HCT116 (cell line): ENCODE data around the gene PLCB3. TPM values are rescaled to one million over a fixed set of nuclear protein-coding genes. Genes with fewer than 3 reads are reported as not detected.

Experiments
- ATAC-seq: fragments of 200-7000 bp; cut with Tn5 transposase; 2 replicates; pipeline ENCODE4 v1.9.1; 2020; ENCODE audit warnings: mild to moderate bottlenecking, moderate library complexity
- BruUV-seq: library from RNA; stranded (reverse); fragments of 400-500 nt; replicated peaks from 2 replicates; lab custom pipeline; 2021; lab: Mats Ljungman, UMichigan
- CTCF ChIA-PET: fragments of 300-600 bp; sonication (Branson Sonifier 250); formaldehyde crosslinking; loops from one replicate; lab custom pipeline; 2021; ENCODE audit warnings: antibody characterized with exemption; lab: Charles Lee
- POLR2A ChIA-PET: fragments of 300-600, 350-600 bp; sonication (Branson Sonifier 250); formaldehyde crosslinking; loops from one replicate; lab custom pipeline; 2021; ENCODE audit warnings: antibody characterized with exemption; lab: Charles Lee
- RAD21 ChIA-PET, 2 experiments: fragments of 300-600 bp; sonication (Branson Sonifier 250); formaldehyde crosslinking; loops; one replicate each; lab custom pipeline; 2023; ENCODE audit warnings: low total read pairs in 2 of 2; ENCODE audit not compliant: uncharacterized antibody in 2 of 2, unreplicated experiment in 2 of 2, low non-redundant PET in 1 of 2; lab: Charles Lee
- DNase-seq: peaks from one replicate; pipeline ENCODE4 v3.0.0-alpha.2; 2010; ENCODE audit warnings: low read depth, low spot score
- H2AFZ ChIP-seq: fragments of 200-600 bp; shearing (Covaris generic), sonication (generic); 2 replicates; pipeline ENCODE4 v1.6.1; 2017; ENCODE audit warnings: low read depth, mixed run types, mixed read lengths, antibody characterized with exemption, low read length; ENCODE audit not compliant: poor library complexity, severe bottlenecking
- H3K27ac ChIP-seq: 2 replicates; pipeline ENCODE4 v1.5.1; 2012; ENCODE audit warnings: low read depth, low read length
- H3K27me3 ChIP-seq: fragments of 200-600 bp; sonication (generic); 2 replicates; pipeline ENCODE4 v1.6.1; 2016; ENCODE audit warnings: mixed run types, low read length, mixed read lengths; ENCODE audit not compliant: insufficient read depth
- H3K36me3 ChIP-seq, 2 experiments: fragments of 200-500 bp in 1 of 2; fragments of 200-600 bp in 1 of 2; sonication (Bioruptor generic) in 1 of 2; sonication (generic) in 1 of 2; 2 replicates each; pipeline versions ENCODE4 v1.5.1 to v1.6.1; 2014 to 2016; ENCODE audit warnings: low read length in 2 of 2, inconsistent platforms in 1 of 2, mixed read lengths in 1 of 2, mixed run types in 1 of 2; ENCODE audit not compliant: insufficient read depth in 2 of 2, control insufficient read depth in 1 of 2
- H3K4me1 ChIP-seq, 2 experiments: fragments of 200-600 bp in 1 of 2; sonication (generic) in 1 of 2; 2 replicates each; pipeline versions ENCODE4 v1.5.1 to v1.6.1; 2012 to 2017; ENCODE audit warnings: low read length in 2 of 2, inconsistent platforms in 1 of 2, mild to moderate bottlenecking in 1 of 2, mixed read lengths in 1 of 2, mixed run types in 1 of 2, moderate library complexity in 1 of 2; ENCODE audit not compliant: insufficient read depth in 2 of 2, control insufficient read depth in 1 of 2
- H3K4me2 ChIP-seq: fragments of 200-600 bp; sonication (generic); 2 replicates; pipeline ENCODE4 v1.6.1; 2017; ENCODE audit warnings: mixed run types, low read length, mixed read lengths
- H3K4me3 ChIP-seq, 2 experiments: fragments of 200-600 bp in 1 of 2; sonication (generic) in 1 of 2; replicated peaks in 1 of 2; 2 replicates each; pipeline ENCODE4 v1.5.1; 2011 to 2016; ENCODE audit warnings: low read length in 2 of 2, control low read depth in 1 of 2, low read depth in 1 of 2, mild to moderate bottlenecking in 1 of 2, mixed read lengths in 1 of 2, mixed run types in 1 of 2
- H3K79me2 ChIP-seq: fragments of 200-600 bp; sonication (generic); 2 replicates; pipeline ENCODE4 v1.6.1; 2017; ENCODE audit warnings: mild to moderate bottlenecking, mixed run types, low read length, moderate library complexity, mixed read lengths; ENCODE audit not compliant: insufficient read depth
- H3K9ac ChIP-seq: fragments of 200-600 bp; sonication (generic); 2 replicates; pipeline ENCODE4 v1.6.1; 2016; ENCODE audit warnings: low read length, mixed read lengths
- H3K9me2 ChIP-seq: fragments of 200-600 bp; sonication (generic), shearing (Covaris generic); 2 replicates; pipeline ENCODE4 v1.6.1; 2017; ENCODE audit warnings: mixed run types, mild to moderate bottlenecking, moderate library complexity; ENCODE audit not compliant: insufficient read depth
- H3K9me3 ChIP-seq, 2 experiments: fragments of 200-500 bp in 1 of 2; fragments of 200-600 bp in 1 of 2; sonication (Bioruptor generic) in 1 of 2; sonication (generic) in 1 of 2; 2 replicates each; pipeline ENCODE4 v1.6.1; 2014 to 2017; ENCODE audit warnings: low read length in 2 of 2, mixed read lengths in 2 of 2, inconsistent platforms in 1 of 2, low read depth in 1 of 2, mild to moderate bottlenecking in 1 of 2, mixed run types in 1 of 2, moderate library complexity in 1 of 2; ENCODE audit not compliant: control insufficient read depth in 1 of 2, insufficient read depth in 1 of 2
- H4K20me1 ChIP-seq: fragments of 200-600 bp; sonication (generic), shearing (Covaris generic); 2 replicates; pipeline ENCODE4 v1.6.1; 2017; ENCODE audit warnings: mixed run types, mild to moderate bottlenecking, moderate library complexity; ENCODE audit not compliant: insufficient read depth
- CBX3 ChIP-seq: IDR thresholded peaks from 2 replicates; pipeline ENCODE4 v1.6.1; 2012; ENCODE audit warnings: low read depth
- CEBPB ChIP-seq: IDR thresholded peaks from 2 replicates; pipeline ENCODE4 v1.6.1; 2012; ENCODE audit warnings: low read depth
- CTCF ChIP-seq, 3 experiments: fragments of 200-600 bp in 1 of 3; sonication (generic) in 1 of 3; IDR thresholded peaks in 2 of 3; conservative IDR thresholded peaks in 1 of 3; 2 replicates each; pipeline ENCODE4 v1.5.1; 2012 to 2017; ENCODE audit warnings: low read depth in 2 of 3, low read length in 2 of 3, antibody characterized with exemption in 1 of 3, borderline replicate concordance in 1 of 3, control low read depth in 1 of 3, mild to moderate bottlenecking in 1 of 3, mixed read lengths in 1 of 3, mixed run types in 1 of 3, moderate library complexity in 1 of 3; ENCODE audit not compliant: insufficient read depth in 1 of 3
- EGR1 ChIP-seq: IDR thresholded peaks from 2 replicates; pipeline ENCODE4 v1.6.1; 2012; ENCODE audit warnings: low read depth
- ELF1 ChIP-seq: IDR thresholded peaks from 2 replicates; pipeline ENCODE4 v1.6.1; 2012; ENCODE audit warnings: low read depth, borderline replicate concordance
- EZH2 ChIP-seq: fragments of 200-600 bp; sonication (generic); IDR thresholded peaks from 2 replicates; pipeline ENCODE4 v1.6.1; 2017; ENCODE audit warnings: antibody characterized with exemption, mixed run types
- FOSL1 ChIP-seq: IDR thresholded peaks from 2 replicates; pipeline ENCODE4 v1.6.1; 2012; ENCODE audit warnings: low read depth
- JUND ChIP-seq: IDR thresholded peaks from 2 replicates; pipeline ENCODE4 v1.6.1; 2012
- POLR2A ChIP-seq: IDR thresholded peaks from 2 replicates; pipeline ENCODE4 v1.7.0; 2011; ENCODE audit warnings: borderline replicate concordance; ENCODE audit not compliant: insufficient read depth, insufficient read length; ENCODE audit errors: extremely low read depth
- POLR2AphosphoS5 ChIP-seq: IDR thresholded peaks from 2 replicates; pipeline ENCODE4 v1.6.1; 2011; ENCODE audit warnings: mild to moderate bottlenecking, low read depth, low read length, moderate library complexity
- RAD21 ChIP-seq: IDR thresholded peaks from 2 replicates; pipeline ENCODE4 v1.6.1; 2012; ENCODE audit warnings: low read depth, mild to moderate bottlenecking
- SIN3A ChIP-seq: IDR thresholded peaks from 2 replicates; pipeline ENCODE4 v1.6.1; 2012; ENCODE audit warnings: low read depth
- SP1 ChIP-seq: IDR thresholded peaks from 2 replicates; pipeline ENCODE4 v1.6.1; 2012; ENCODE audit warnings: low read depth
- SRF ChIP-seq: IDR thresholded peaks from 2 replicates; pipeline ENCODE4 v1.6.1; 2012; ENCODE audit warnings: low read depth
- YY1 ChIP-seq: IDR thresholded peaks from 2 replicates; pipeline ENCODE4 v1.6.1; 2011; ENCODE audit warnings: low read length, low read depth, moderate library complexity, mild to moderate bottlenecking; ENCODE audit not compliant: insufficient replicate concordance; ENCODE audit errors: extremely low read depth
- ZBTB33 ChIP-seq: IDR thresholded peaks from 2 replicates; pipeline ENCODE4 v1.6.1; 2011; ENCODE audit warnings: mild to moderate bottlenecking, low read length, moderate library complexity; ENCODE audit not compliant: insufficient replicate concordance; ENCODE audit errors: extremely low read depth
- ZFX ChIP-seq: fragments of 450-650 bp; IDR thresholded peaks from 2 replicates; pipeline ENCODE4 v1.6.1; 2017
- ZNF274 ChIP-seq: fragments of 200-500 bp; sonication (Bioruptor generic); IDR thresholded peaks from 2 replicates; pipeline ENCODE4 v1.6.1; 2014; ENCODE audit warnings: mild to moderate bottlenecking, low read depth, low read length, inconsistent platforms
- intact Hi-C: fragments of 100-400 bp; cut with micrococcal nuclease; formaldehyde crosslinking; loops from 2 replicates; pipeline ENCODE4 v1.10.0; 2022
- total RNA-seq: library from RNA; stranded (reverse); gene quantifications from one replicate; pipeline ENCODE4 v1.2.1, GENCODE V29; 2021; ENCODE audit not compliant: unreplicated experiment
- TF ChIP-seq, protein P1 (sequence below): IDR thresholded peaks from 2 replicates; pipeline ENCODE4 v1.6.1; 2012
- TF ChIP-seq, protein P2 (sequence below): IDR thresholded peaks from 2 replicates; pipeline ENCODE4 v1.6.1; 2012

Gene PLCB3
- total RNA-seq, 1 experiment from 2014 or later: 106 TPM

DNA sequence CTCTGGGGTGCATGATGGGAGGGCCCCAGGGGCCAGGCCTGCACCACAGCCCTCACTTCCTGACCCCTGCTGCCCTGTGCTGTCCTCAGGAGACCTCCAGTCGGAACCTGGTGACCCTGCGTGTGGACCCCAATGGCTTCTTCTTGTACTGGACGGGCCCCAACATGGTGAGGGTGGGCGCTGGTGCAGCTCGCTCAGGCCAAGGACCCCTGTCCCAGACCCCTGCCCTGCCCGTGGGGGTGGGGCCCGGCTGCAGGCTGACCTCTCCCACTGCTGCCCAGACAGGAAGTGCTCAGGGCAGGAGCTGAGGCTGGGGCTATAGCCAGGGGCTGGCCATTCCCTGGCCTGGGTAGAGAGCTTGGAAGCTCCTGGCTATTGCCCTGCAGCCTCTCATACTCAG is 3.0 kb downstream of the PLCB3 start (continued):
- no peak for TF ChIP-seq CTCF (IDR thresholded peaks at IDR 0.05 in 2 of 3, conservative IDR thresholded peaks at IDR 0.05 in 1 of 3; ENCODE audit: borderline replicate concordance in 1 of 3, insufficient read depth in 1 of 3, low read depth in 2 of 3, low read length in 2 of 3)
- TF ChIP-seq POLR2A: no peak
- TF ChIP-seq ZFX: no peak

GRCh38 chr11:64255135-64256128 is 4.1 kb downstream of the PLCB3 start:
- Histone ChIP-seq H3K27me3 (no peaks in the 10 kb centered on the region), H3K9ac (no peak overlapping the region), H3K4me3 (no peak overlapping the region), H3K9me3 (no peaks in the 10 kb centered on the region), H3K9me2 (no peaks in the 10 kb centered on the region), H2AFZ (no peak overlapping the region), H3K27ac (no peak overlapping the region), H3K79me2 (peaks cover 41% of the 10 kb centered on the region), H3K4me2 (no peak overlapping the region), H3K36me3 (peaks cover 27 to 41% of the 10 kb centered on the region in 2 experiments; a peak in 3 of 4 replicates), H3K4me1 (peaks cover 16 to 37% of the 10 kb centered on the region in 2 experiments), H4K20me1 (no peaks in the 10 kb centered on the region)
- DNase-seq (no peak), ATAC-seq (no peak)
- BruUV-seq: no TSS peak
- intact Hi-C loops: no loop called here
- TF ChIP-seq EZH2: no peak
- no peak for TF ChIP-seq SP1
- no peak for TF ChIP-seq ELF1
- TF ChIP-seq ZBTB33: no peak
- TF ChIP-seq RAD21: no peak
- no peak for TF ChIP-seq FOSL1
- TF ChIP-seq POLR2A: no peak
- TF ChIP-seq JUND: no peak
- TF ChIP-seq EGR1: no peak
- TF ChIP-seq CBX3: no peak
- no peak for TF ChIP-seq ZNF274
- no peak for TF ChIP-seq SRF
- no peak for TF ChIP-seq ZFX
- TF ChIP-seq YY1: no peak
- TF ChIP-seq, protein P1, sequence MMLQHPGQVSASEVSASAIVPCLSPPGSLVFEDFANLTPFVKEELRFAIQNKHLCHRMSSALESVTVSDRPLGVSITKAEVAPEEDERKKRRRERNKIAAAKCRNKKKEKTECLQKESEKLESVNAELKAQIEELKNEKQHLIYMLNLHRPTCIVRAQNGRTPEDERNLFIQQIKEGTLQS: no peak
- TF ChIP-seq SIN3A: no peak
- no peak for TF ChIP-seq POLR2AphosphoS5
- TF ChIP-seq, protein P2, sequence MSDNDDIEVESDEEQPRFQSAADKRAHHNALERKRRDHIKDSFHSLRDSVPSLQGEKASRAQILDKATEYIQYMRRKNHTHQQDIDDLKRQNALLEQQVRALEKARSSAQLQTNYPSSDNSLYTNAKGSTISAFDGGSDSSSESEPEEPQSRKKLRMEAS: no peak
- TF ChIP-seq CEBPB: no peak
- ChIA-PET RAD21 (no interaction called here), CTCF (interaction anchor here (1.1 kb wide), 1 partner anchor 49 kb away, joined by 3 read pairs; no protein-coding TSS in a partner anchor), POLR2A (interaction anchor here (1.1 kb wide), 1 partner anchor 13 kb away, joined by 3 read pairs; no protein-coding TSS in a partner anchor)
